IMR-90 (cell line): ENCODE measurements around the gene LUZP2. TPM values are rescaled to one million over a fixed set of nuclear protein-coding genes. Genes with fewer than 3 reads are reported as not detected.

Source experiments
- ATAC-seq: fragments of 200-7000 bp; cut with Tn5 transposase; 2 replicates; pipeline ENCODE4 v1.9.1; 2020; ENCODE audit warnings: low read depth, mild to moderate bottlenecking, moderate library complexity
- BruUV-seq: library from RNA; stranded (reverse); fragments of 400-500 nt; replicated peaks from 2 replicates; lab custom pipeline; 2021; lab: Mats Ljungman, UMichigan
- CTCF ChIA-PET: fragments of 300-600 bp; formaldehyde crosslinking; extraction: SDS; loops from one replicate; lab custom pipeline; 2021; ENCODE audit warnings: antibody characterized with exemption; lab: Yijun Ruan, JAX
- POLR2A ChIA-PET: fragments of 300-600 bp; sonication (Branson Sonifier 250); formaldehyde crosslinking; loops from one replicate; lab custom pipeline; 2022; ENCODE audit warnings: antibody characterized with exemption; ENCODE audit not compliant: unreplicated experiment; lab: Charles Lee
- DNase-seq: peaks from one replicate; pipeline ENCODE4 v3.0.0; 2013
- H2AFZ ChIP-seq: replicated peaks from 2 replicates; pipeline ENCODE3; 2013; ENCODE audit warnings: low read length, mild to moderate bottlenecking; ENCODE audit not compliant: poor library complexity
- H2AK5ac ChIP-seq: 2 replicates; pipeline ENCODE4 v1.6.1; 2013; ENCODE audit warnings: low read depth, low read length, inconsistent platforms
- H2AK9ac ChIP-seq: replicated peaks from 2 replicates; pipeline ENCODE3; 2013; ENCODE audit warnings: mild to moderate bottlenecking, low read depth, low read length, moderate library complexity; ENCODE audit not compliant: poor library complexity
- H2BK120ac ChIP-seq: 2 replicates; pipeline ENCODE4 v1.6.1; 2013; ENCODE audit warnings: low read depth, low read length, inconsistent platforms
- H2BK15ac ChIP-seq: 3 replicates; pipeline ENCODE4 v1.6.1; 2013; ENCODE audit warnings: low read depth, low read length, inconsistent platforms
- H2BK20ac ChIP-seq: 2 replicates; pipeline ENCODE4 v1.6.1; 2013; ENCODE audit warnings: low read depth, mild to moderate bottlenecking, inconsistent platforms, low read length, moderate library complexity
- H2BK5ac ChIP-seq: 2 replicates; pipeline ENCODE4 v1.6.1; 2013; ENCODE audit warnings: mild to moderate bottlenecking, low read depth, low read length, inconsistent platforms; ENCODE audit not compliant: poor library complexity, severe bottlenecking
- H3K14ac ChIP-seq: replicated peaks from 2 replicates; pipeline ENCODE4 v1.6.1; 2013; ENCODE audit warnings: low read depth, low read length, inconsistent platforms
- H3K18ac ChIP-seq: 2 replicates; pipeline ENCODE4 v1.6.1; 2013; ENCODE audit warnings: low read depth, low read length, control low read depth
- H3K23ac ChIP-seq: 2 replicates; pipeline ENCODE4 v1.6.1; 2013; ENCODE audit warnings: low read depth, low read length, inconsistent platforms
- H3K27ac ChIP-seq: 2 replicates; pipeline ENCODE4 v1.5.1; 2013; ENCODE audit warnings: mild to moderate bottlenecking, control low read depth, low read length; ENCODE audit not compliant: insufficient read depth
- H3K27me3 ChIP-seq: 2 replicates; pipeline ENCODE4 v1.6.1; 2013; ENCODE audit warnings: low read length; ENCODE audit not compliant: control insufficient read depth, insufficient read depth
- H3K36me3 ChIP-seq: 2 replicates; pipeline ENCODE4 v1.6.1; 2013; ENCODE audit warnings: low read length, mixed read lengths; ENCODE audit not compliant: control insufficient read depth, insufficient read depth
- H3K4ac ChIP-seq: 2 replicates; pipeline ENCODE4 v1.6.1; 2013; ENCODE audit warnings: low read depth, low read length, inconsistent platforms
- H3K4me1 ChIP-seq: 2 replicates; pipeline ENCODE4 v1.6.1; 2013; ENCODE audit warnings: low read length, mixed read lengths; ENCODE audit not compliant: control insufficient read depth, insufficient read depth
- H3K4me2 ChIP-seq: 2 replicates; pipeline ENCODE4 v1.6.1; 2013; ENCODE audit warnings: low read depth, mild to moderate bottlenecking, control low read depth, low read length, moderate library complexity
- H3K4me3 ChIP-seq: 2 replicates; pipeline ENCODE4 v1.5.1; 2013; ENCODE audit warnings: low read depth, mild to moderate bottlenecking, control low read depth, low read length, moderate library complexity; ENCODE audit not compliant: insufficient read depth
- H3K56ac ChIP-seq: 2 replicates; pipeline ENCODE4 v1.6.1; 2013; ENCODE audit warnings: low read length, inconsistent platforms; ENCODE audit not compliant: insufficient read depth; ENCODE audit errors: extremely low read depth
- H3K79me1 ChIP-seq, 2 experiments: 2 replicates each; pipeline ENCODE4 v1.6.1; 2013; ENCODE audit warnings: low read length in 2 of 2, inconsistent platforms in 1 of 2, low read depth in 1 of 2
- H3K9ac ChIP-seq: 2 replicates; pipeline ENCODE4 v1.6.1; 2013; ENCODE audit warnings: low read depth, low read length, control low read depth
- H3K9me1 ChIP-seq: 2 replicates; pipeline ENCODE4 v1.6.1; 2013; ENCODE audit warnings: low read length, inconsistent platforms; ENCODE audit not compliant: insufficient read depth
- H3K9me3 ChIP-seq: 2 replicates; pipeline ENCODE4 v1.6.1; 2013; ENCODE audit warnings: low read length; ENCODE audit not compliant: control insufficient read depth, insufficient read depth
- H4K20me1 ChIP-seq: 2 replicates; pipeline ENCODE4 v1.6.1; 2013; ENCODE audit warnings: low read length, inconsistent platforms; ENCODE audit not compliant: insufficient read depth
- H4K5ac ChIP-seq: 2 replicates; pipeline ENCODE4 v1.6.1; 2013; ENCODE audit warnings: mild to moderate bottlenecking, low read depth, low read length, control low read depth
- H4K8ac ChIP-seq, 2 experiments: 2 replicates each; pipeline ENCODE4 v1.6.1; 2013; ENCODE audit warnings: low read depth in 2 of 2, low read length in 2 of 2, control low read depth in 1 of 2, inconsistent platforms in 1 of 2
- H4K91ac ChIP-seq: 2 replicates; pipeline ENCODE4 v1.6.1; 2013; ENCODE audit warnings: low read depth, low read length, inconsistent platforms; ENCODE audit not compliant: insufficient read depth
- CEBPB ChIP-seq: IDR thresholded peaks from 2 replicates; pipeline ENCODE4 v1.6.1; 2012; ENCODE audit warnings: low read depth, low read length, improper control_type of control experiment
- CTCF ChIP-seq: conservative IDR thresholded peaks from 2 replicates; pipeline ENCODE4 v1.5.1; 2012; ENCODE audit warnings: mild to moderate bottlenecking, low read depth, low read length, improper control_type of control experiment
- FOS ChIP-seq: fragments of 150-350 bp; IDR thresholded peaks from 2 replicates; pipeline ENCODE4 v1.6.1; 2016; ENCODE audit warnings: low read depth, low read length
- MAFK ChIP-seq: IDR thresholded peaks from 2 replicates; pipeline ENCODE4 v1.6.1; 2012; ENCODE audit warnings: low read depth, low read length, improper control_type of control experiment
- NFE2L2 ChIP-seq: fragments of 150-350 bp; IDR thresholded peaks from 2 replicates; pipeline ENCODE4 v1.6.1; 2016; ENCODE audit warnings: low read depth, mild to moderate bottlenecking, low read length
- RCOR1 ChIP-seq: IDR thresholded peaks from 2 replicates; pipeline ENCODE4 v1.6.1; 2012; ENCODE audit warnings: mild to moderate bottlenecking, low read length, improper control_type of control experiment; ENCODE audit not compliant: insufficient replicate concordance
- RFX5 ChIP-seq: IDR thresholded peaks from 2 replicates; pipeline ENCODE4 v1.8.0; 2012; ENCODE audit warnings: low read depth, mild to moderate bottlenecking, low read length, moderate library complexity
- SMC3 ChIP-seq: fragments of 150-350 bp; IDR thresholded peaks from 2 replicates; pipeline ENCODE4 v1.6.1; 2016; ENCODE audit warnings: low read depth, mild to moderate bottlenecking, antibody characterized with exemption, low read length, moderate library complexity
- USF2 ChIP-seq: fragments of 150-350 bp; IDR thresholded peaks from 2 replicates; pipeline ENCODE4 v1.6.1; 2017; ENCODE audit warnings: mild to moderate bottlenecking, antibody characterized with exemption, low read length, low read depth
- WGBS, 2 experiments: methylation state at CpG; one replicate each; pipeline versions ENCODE4 v1.1.5 to v1.1.7; 2013; ENCODE audit warnings: missing lambda C conversion rate in 2 of 2; ENCODE audit not compliant: insufficient read length in 1 of 2; ENCODE audit errors: extremely low coverage in 2 of 2; 5-methylcytosine and 5-hydroxymethylcytosine counted together
- dilution Hi-C: fragments of 300-500 bp; cut with HindIII; formaldehyde crosslinking; loops from one replicate; pipeline ENCODE4 v1.14.3; 2018; ENCODE audit warnings: low sequenced_read_pairs; ENCODE audit not compliant: unreplicated experiment
- in situ Hi-C: fragments of 300-500 bp; cut with MboI; formaldehyde crosslinking; loops from 3 replicates; pipeline ENCODE4 v1.14.3; 2019; ENCODE audit warnings: low sequenced_read_pairs, inconsistent platforms, mixed read lengths
- intact Hi-C: fragments of 100-400 bp; cut with micrococcal nuclease; formaldehyde crosslinking; loops from 2 replicates; pipeline ENCODE4 v1.10.0; 2022
- polyA plus RNA-seq, 3 experiments: library from polyadenylated mRNA; depleted of rRNA; stranded (reverse); fragments of >200 nt; gene quantifications; 2 replicates each; pipeline ENCODE4 v1.2.3, GENCODE V29; 2012; ENCODE audit warnings: low replicate concordance in 1 of 3
- total RNA-seq: library from RNA; depleted of rRNA; stranded (reverse); fragments of >200 nt; gene quantifications from 2 replicates; pipeline ENCODE4 v1.2.3, GENCODE V29; 2012
- TF ChIP-seq, protein P1 (sequence below): fragments of 150-350 bp; IDR thresholded peaks from 2 replicates; pipeline ENCODE4 v1.6.1; 2016; ENCODE audit warnings: low read depth, mild to moderate bottlenecking, low read length, moderate library complexity, borderline replicate concordance

Gene LUZP2
- total and polyA plus RNA-seq, 2 of the 4 experiments (the other 2 are of a cell fraction) = 0.89 to 2.0 TPM

GRCh38 chr11:24560324-24560723 lies 63.5 kb downstream of the LUZP2 start:
- Histone ChIP-seq H3K4me3 (no peak overlapping the region), H2BK5ac (no peak overlapping the region), H3K79me1 (no peaks in the 10 kb centered on the region), H3K27ac (no peak overlapping the region), H2AFZ (no peak overlapping the region), H4K20me1 (no peaks in the 10 kb centered on the region), H2BK15ac (no peak overlapping the region), H3K36me3 (no peaks in the 10 kb centered on the region), H2BK120ac (no peak overlapping the region), H3K27me3 (no peaks in the 10 kb centered on the region), H3K4me1 (no peaks in the 10 kb centered on the region), H2BK20ac (no peak overlapping the region), H3K18ac (no peak overlapping the region), H3K14ac (no peak overlapping the region), H3K56ac (no peak overlapping the region), H3K4ac (no peak overlapping the region), H3K9me3 (no peaks in the 10 kb centered on the region), H3K9ac (no peak overlapping the region), H2AK9ac (no peak overlapping the region), H3K4me2 (no peak overlapping the region), H4K8ac (no peak overlapping the region), H3K9me1 (no peaks in the 10 kb centered on the region), H3K23ac (no peak overlapping the region), H2AK5ac (no peak overlapping the region), H4K91ac (no peak overlapping the region), H4K5ac (no peak overlapping the region)
- in situ Hi-C loops = no loop called here
- CTCF ChIA-PET = interaction anchor here (0.5 kb wide), 1 partner anchor 65 kb away, joined by 3 read pairs; no protein-coding TSS in a partner anchor
- POLR2A ChIA-PET = no interaction called here
- BruUV-seq = no TSS peak
- ATAC-seq (no peak), DNase-seq (no peak)
- no CpG with 5 or more reads among the region's 4 CpGs for WGBS, 2 experiments
- intact Hi-C loops = no loop called here
- dilution Hi-C loops = no loop called here
- TF ChIP-seq CEBPB (no peak), RCOR1 (no peak), NFE2L2 (no peak), CTCF (no peak), FOS (no peak), MAFK (no peak), USF2 (no peak), SMC3 (no peak), RFX5 (no peak)
- TF ChIP-seq, protein P1, sequence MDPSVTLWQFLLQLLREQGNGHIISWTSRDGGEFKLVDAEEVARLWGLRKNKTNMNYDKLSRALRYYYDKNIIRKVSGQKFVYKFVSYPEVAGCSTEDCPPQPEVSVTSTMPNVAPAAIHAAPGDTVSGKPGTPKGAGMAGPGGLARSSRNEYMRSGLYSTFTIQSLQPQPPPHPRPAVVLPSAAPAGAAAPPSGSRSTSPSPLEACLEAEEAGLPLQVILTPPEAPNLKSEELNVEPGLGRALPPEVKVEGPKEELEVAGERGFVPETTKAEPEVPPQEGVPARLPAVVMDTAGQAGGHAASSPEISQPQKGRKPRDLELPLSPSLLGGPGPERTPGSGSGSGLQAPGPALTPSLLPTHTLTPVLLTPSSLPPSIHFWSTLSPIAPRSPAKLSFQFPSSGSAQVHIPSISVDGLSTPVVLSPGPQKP = no peak
